Hepatocyte (in vitro differentiated cells): ENCODE results near the gene MSI2.

Source experiments
- CTCF ChIP-seq: fragments of 200-600 bp; sonication (generic); IDR thresholded peaks from 2 replicates; pipeline ENCODE4 v1.5.1; 2016; ENCODE audit warnings: antibody characterized with exemption, mild to moderate bottlenecking; ENCODE audit not compliant: poor library complexity
- EZH2 ChIP-seq: fragments of 200-600 bp; sonication (generic); IDR thresholded peaks from 2 replicates; pipeline ENCODE4 v1.6.1; 2016; ENCODE audit warnings: antibody characterized with exemption, mild to moderate bottlenecking, borderline replicate concordance
- EZH2phosphoT487 ChIP-seq: fragments of 200-600 bp; sonication (generic); IDR thresholded peaks from one replicate; pipeline ENCODE4 v1.6.1; 2018; ENCODE audit warnings: antibody characterized with exemption, mild to moderate bottlenecking, low read depth, moderate library complexity; ENCODE audit not compliant: unreplicated experiment, severe bottlenecking

GRCh38 chr17:57412520-57413096 lies 156.3 kb downstream of the MSI2 start:
- TF ChIP-seq CTCF, result no peak
- TF ChIP-seq EZH2, result no peak
- TF ChIP-seq EZH2phosphoT487, result no peak
